HG03457 (cell line): ENCODE measurements around the gene NRIP3.
"Not testable (repeated sequence)": the region's sequence is repeated elsewhere in the genome, so short reads cannot be mapped to it uniquely, and the experiment has no call there.

ENCODE experiments used
- ATAC-seq: cut with Tn5 transposase; IDR thresholded peaks from one replicate; pipeline ENCODE4 v1.9.1; 2021; ENCODE audit warnings: moderate number of reproducible peaks; ENCODE audit not compliant: unreplicated experiment

Gene NRIP3

DNA sequence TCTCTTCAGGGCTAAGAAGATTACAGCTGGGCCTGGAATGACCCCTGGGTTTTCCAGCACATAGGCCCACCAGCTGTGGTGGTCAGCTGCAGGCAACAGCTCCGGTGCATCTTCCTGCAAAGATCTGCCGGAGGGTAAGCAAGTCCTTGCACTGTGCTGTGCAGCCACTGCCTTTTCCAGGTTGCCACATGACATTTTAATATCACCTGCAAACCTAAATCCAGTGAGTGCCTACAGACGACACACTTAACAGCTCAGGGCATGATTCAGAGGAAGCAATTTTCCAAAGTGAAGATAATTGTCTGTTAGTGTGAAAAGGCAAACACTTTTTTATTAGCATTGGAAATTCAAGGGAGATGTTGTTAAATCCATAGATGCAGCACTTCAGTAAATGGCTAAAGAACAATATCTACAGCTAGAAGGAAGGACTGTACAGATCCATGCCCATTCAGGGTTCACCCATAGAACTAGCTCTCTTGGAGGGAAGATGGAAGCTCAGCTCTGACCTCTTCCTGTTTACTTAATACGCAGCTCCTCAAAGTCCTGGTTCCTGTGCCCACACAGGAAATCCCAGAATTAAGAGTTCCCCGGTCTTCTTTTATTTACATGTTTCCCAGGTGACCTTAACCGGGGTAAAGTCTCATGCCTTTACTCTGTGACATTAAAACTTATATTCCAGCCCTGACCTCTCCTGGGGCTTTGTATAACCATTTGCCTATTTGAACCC is 13.3 kb upstream of the NRIP3 start:
- no peak for ATAC-seq

DNA sequence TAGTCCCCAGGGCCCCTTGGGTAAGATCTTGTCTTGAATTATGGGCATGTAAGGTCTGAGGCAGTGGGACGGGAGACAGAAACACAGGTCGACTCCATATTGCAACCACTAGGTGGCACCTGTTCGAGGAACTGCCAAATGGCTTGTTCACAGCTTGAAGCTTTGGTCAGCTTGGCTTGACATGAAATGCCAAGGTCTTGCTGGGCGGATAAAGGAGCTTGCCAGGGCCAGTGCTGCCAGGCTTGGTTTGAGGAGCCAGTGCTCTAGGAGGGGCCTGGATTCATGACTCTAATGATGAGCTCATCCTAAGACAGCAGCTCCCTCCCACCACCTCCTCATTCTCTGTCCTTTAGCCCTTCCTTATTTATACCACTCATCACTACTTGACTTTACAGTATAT is 11.9 kb upstream of the NRIP3 start:
- ATAC-seq: no peak

- ATAC-seq: no peak
Observed at GRCh38 chr11:9014826-9015225, 11.0 kb upstream of the NRIP3 start.

GRCh38 chr11:9013373-9013772 is 9.6 kb upstream of the NRIP3 start:
- no peak for ATAC-seq

- not testable (repeated sequence) for ATAC-seq
Observed at GRCh38 chr11:9009538-9009937, 5.7 kb upstream of the NRIP3 start.

- no peak for ATAC-seq
Observed at GRCh38 chr11:9008661-9009060, 4.9 kb upstream of the NRIP3 start.

GRCh38 chr11:9008011-9008550 is 4.3 kb upstream of the NRIP3 start:
- ATAC-seq: no peak

DNA sequence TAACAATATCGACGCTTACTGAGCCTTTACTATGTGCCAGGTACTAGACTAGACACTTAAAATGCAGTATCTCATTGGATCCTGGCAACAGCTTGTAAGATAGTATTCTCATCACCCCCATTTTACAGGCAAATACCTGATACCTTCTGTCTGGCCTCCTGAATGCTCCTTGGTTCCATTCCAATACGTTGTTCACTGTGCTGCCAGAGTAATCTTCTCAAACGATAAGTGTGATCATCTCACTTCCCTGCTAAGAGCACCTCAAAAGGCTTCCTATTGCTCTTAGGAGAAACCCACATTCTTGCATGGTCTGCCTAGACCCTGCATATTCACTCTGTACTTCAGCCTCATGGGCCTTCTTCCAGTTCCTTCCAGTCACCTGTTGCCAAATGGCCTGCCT is 1.3 kb upstream of the NRIP3 start:
- ATAC-seq: no peak

- ATAC-seq: no peak
Observed at GRCh38 chr11:9004183-9004926, 554 bp upstream of the NRIP3 start.

DNA sequence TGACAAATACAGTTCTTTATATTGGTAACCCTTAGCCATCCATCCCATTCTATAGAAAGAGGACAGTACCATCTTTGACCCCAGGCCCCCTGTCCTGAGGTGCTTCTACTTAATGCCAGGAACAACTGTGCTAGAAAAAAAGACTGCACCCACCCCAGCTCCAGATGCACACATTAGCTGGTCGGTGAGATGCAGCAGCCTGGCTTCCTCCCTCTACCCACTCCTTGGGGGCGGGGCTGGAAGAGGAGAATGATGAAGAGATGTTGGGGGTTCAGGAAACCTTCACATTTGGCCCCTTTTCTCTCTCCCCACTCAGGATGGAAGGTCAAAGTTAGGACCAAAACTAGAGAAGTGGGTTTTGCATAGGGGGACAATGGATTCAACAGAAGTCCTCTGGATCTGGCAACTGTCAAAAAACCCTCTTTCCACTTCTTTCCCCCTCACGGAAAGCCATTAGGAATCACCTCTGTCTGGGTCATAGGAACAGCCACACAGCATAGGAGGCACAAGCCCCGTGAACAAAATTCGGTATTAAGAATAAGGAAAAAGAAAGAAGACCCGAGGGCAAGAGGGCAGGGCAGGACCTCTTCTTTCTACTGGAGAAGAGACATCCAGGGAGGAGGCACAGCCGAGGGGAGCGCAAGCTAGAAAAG is 755 bp downstream of the NRIP3 start:
- ATAC-seq: no peak

GRCh38 chr11:9001736-9002135 is 2.1 kb downstream of the NRIP3 start:
- no peak for ATAC-seq

DNA sequence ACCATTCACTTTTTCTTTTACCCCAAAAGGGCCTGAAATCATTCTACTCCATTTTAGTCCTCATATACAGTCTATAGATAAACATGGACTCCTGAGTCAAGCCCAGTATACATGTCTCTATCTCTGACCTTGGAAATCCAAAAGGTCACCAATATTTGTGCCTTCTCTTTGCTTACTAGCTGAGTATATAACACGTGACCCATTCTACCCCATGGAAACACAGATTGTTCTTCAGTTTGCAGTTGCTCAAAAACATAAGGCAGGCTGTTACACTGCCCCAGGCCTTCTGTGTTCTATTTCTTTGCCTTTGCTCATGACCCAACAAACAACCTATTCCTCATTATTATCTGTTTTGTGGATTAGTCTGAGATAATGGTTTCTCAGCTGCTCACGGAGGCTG is 5.8 kb downstream of the NRIP3 start:
- no peak for ATAC-seq

- no peak for ATAC-seq
Observed at GRCh38 chr11:8997451-8997850, 6.3 kb downstream of the NRIP3 start.

GRCh38 chr11:8989453-8989852 is 14.3 kb downstream of the NRIP3 start:
- ATAC-seq: no peak

GRCh38 chr11:8988329-8989234 is 15.2 kb downstream of the NRIP3 start:
- ATAC-seq: no peak

DNA sequence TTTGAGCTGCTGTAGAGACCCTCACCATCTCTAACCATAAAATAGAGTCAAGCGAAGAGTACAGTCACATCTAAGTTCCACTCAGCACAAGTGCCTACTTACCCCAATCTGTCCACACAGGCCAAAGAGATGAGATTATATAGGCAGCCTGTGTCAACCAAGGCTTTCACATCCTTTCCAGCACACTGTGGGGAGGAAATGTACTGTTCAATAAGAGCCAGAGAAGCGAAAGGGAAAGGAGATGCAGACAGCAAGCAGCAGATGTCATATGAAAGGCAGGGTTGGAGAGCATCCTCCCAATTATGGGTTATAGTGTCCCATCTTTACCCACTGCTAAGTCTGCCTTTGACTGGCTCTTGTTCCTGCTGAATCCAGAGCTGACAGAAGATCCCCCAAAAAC is 16.4 kb downstream of the NRIP3 start:
- no peak for ATAC-seq

GRCh38 chr11:8986772-8987171 is 17.0 kb downstream of the NRIP3 start:
- not testable (repeated sequence) for ATAC-seq

- ATAC-seq: no peak
Observed at GRCh38 chr11:8985462-8985861, 18.3 kb downstream of the NRIP3 start.

DNA sequence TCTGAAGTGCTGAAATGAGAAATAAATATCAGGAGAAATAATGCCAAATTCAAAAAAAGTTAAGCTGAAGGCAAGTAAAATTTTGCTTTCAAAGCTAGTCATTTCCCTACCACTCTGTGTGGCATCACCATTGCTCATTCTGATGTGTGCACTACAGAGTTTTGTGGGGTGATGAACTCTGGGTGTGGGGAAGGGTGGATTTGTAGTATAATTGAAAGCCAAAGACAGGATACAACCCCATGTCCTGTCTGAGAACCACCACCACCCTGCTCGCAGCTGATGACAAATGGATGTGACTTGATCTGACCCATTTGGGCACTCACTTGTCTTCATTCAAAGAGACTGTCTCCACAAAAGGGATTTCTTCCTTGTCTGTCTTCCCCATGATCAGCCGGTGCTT is 20.2 kb downstream of the NRIP3 start:
- ATAC-seq: no peak

DNA sequence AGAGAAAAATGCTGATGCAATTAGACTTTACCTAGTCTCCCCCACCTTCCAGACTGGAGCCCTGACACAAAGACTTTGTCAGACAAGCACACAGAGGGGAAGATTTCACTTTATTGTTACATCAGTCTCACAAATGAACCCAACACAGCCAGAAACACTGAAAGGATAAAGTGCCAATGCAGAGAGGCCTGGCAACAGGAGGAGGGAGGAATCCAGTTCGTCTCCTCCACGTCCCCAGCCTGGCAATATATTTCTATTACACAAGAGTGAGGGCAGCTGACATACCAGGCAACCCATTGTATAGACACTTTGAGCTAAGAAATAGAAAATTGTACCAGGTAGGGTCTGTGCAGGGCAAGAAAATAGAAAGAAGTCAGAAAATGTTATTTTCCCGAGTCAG is 23.3 kb downstream of the NRIP3 start:
- no peak for ATAC-seq

DNA sequence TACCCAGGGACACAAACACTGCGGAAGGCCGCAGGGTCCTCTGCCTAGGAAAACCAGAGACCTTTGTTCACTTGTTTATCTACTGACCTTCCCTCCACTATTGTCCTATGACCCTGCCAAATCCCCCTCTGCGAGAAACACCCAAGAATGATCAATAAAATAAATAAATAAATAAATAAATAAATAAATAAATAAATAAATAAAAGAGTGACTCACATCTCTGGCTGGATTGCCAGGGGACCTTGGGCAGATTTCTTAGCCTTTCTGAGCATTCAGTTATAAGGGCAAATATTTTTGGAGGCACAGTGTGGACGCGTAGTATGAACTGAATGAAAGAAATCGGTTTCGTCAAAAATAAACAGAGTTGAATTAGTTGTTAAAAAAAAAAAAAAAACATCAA is 24.4 kb downstream of the NRIP3 start:
- ATAC-seq: not testable (repeated sequence)
